Esophagus muscularis mucosa (tissue), 4 donors: ENCODE measurements around the gene CHDH. TPM values are rescaled to one million over a fixed set of nuclear protein-coding genes. Genes with fewer than 3 reads are reported as not detected.

ENCODE experiments used
- DNase-seq: peaks from one replicate; pipeline ENCODE4 v3.0.0-alpha.2; 2017; ENCODE audit errors: extremely low spot score
- H3K27ac ChIP-seq, 4 donors: fragments of 200-600 bp; sonication (generic); replicated peaks in 1 of 4; 1 replicate in 3 of 4; 2 replicates in 1 of 4; pipeline ENCODE4 v1.5.1; 2016 to 2019; ENCODE audit warnings: mild to moderate bottlenecking in 1 of 4
- H3K27me3 ChIP-seq, 4 donors: fragments of 200-600 bp; sonication (generic); one replicate each; pipeline versions ENCODE4 v1.5.1 to v1.6.0; 2016 to 2019
- H3K36me3 ChIP-seq, 4 donors: fragments of 200-600 bp; sonication (generic); one replicate each; pipeline ENCODE4 v1.5.1; 2016 to 2019
- H3K4me1 ChIP-seq, 4 donors: fragments of 200-600 bp; sonication (generic); one replicate each; pipeline ENCODE4 v1.5.1; 2016 to 2019
- H3K4me3 ChIP-seq, 4 donors: fragments of 200-600 bp; sonication (generic); 1 replicate in 2 of 4; 2 replicates in 2 of 4; pipeline ENCODE4 v1.5.1; 2016 to 2019; ENCODE audit warnings: mild to moderate bottlenecking in 4 of 4, moderate library complexity in 1 of 4
- H3K9me3 ChIP-seq, 4 donors: fragments of 200-600 bp; sonication (generic); 1 replicate in 3 of 4; 2 replicates in 1 of 4; pipeline ENCODE4 v1.5.1; 2016 to 2019
- CTCF ChIP-seq, 3 experiments: fragments of 200-600 bp in 2 of 3; fragments of 450-650 bp in 1 of 3; sonication (generic) in 2 of 3; IDR thresholded peaks; one replicate each; pipeline ENCODE4 v1.5.1; 2017 to 2019; ENCODE audit warnings: antibody characterized with exemption in 3 of 3, mild to moderate bottlenecking in 2 of 3, moderate library complexity in 1 of 3
- EP300 ChIP-seq: sonication (generic); formaldehyde crosslinking; IDR thresholded peaks from one replicate; pipeline ENCODE4 v1.6.1; 2017; ENCODE audit warnings: antibody characterized with exemption
- POLR2A ChIP-seq: fragments of 450-650 bp; IDR thresholded peaks from one replicate; pipeline ENCODE4 v1.6.1; 2017; ENCODE audit warnings: antibody characterized with exemption, moderate library complexity, mild to moderate bottlenecking, low read depth
- POLR2AphosphoS5 ChIP-seq, 2 donors: sonication (generic); formaldehyde crosslinking; IDR thresholded peaks; one replicate each; pipeline ENCODE4 v1.6.1; 2017; ENCODE audit warnings: antibody characterized with exemption in 2 of 2
- WGBS: methylation state at CpG from one replicate; pipeline ENCODE4 v1.1.5; 2018; 5-methylcytosine and 5-hydroxymethylcytosine counted together
- intact Hi-C: fragments of 100-400 bp; cut with DNase I; formaldehyde crosslinking; loops from one replicate; pipeline ENCODE4 v1.15.1; 2023
- total RNA-seq, 4 donors: library from RNA; depleted of rRNA; stranded (reverse); fragments of >200 nt; gene quantifications; one replicate each; pipeline versions ENCODE4 v1.1.0 to v1.2.1, GENCODE V29; 2016

The CHDH gene
- total RNA-seq, 4 donors from 2014 or later, result 0.42 to 3.2 (median 1.7) TPM

DNA sequence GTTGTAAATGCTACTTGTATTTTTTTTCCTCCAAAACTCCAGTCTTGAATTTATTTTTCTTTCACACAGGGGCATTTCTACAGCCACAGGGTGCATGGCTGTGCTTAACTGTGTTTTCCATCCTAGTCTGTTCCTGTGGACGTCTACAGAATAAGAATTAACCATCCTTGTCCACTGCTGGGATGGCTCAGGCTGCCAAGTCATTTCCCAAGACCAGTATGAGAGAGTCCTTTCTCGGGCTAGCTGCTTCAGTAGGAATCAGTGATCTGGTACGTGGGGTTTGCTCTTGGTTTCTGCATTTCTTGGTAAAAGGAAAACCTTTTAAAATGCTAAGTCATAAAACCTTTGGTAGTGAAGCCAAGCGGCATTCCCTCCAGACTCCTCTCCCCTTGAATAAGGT, 29.8 kb downstream of the CHDH start:
- Histone ChIP-seq H3K36me3 (peaks cover 0 to 22% (median 6%) of the 10 kb centered on the region in 4 donors), H3K27ac (no peak overlapping the region), H3K27me3 (no peaks in the 10 kb centered on the region), H3K4me3 (no peak overlapping the region), H3K9me3 (no peaks in the 10 kb centered on the region), H3K4me1 (no peaks in the 10 kb centered on the region)
- 84% methylated on average over 4 of the region's 4 CpGs for WGBS
- TF ChIP-seq CTCF (IDR thresholded peaks at IDR 0.05) (no peak), POLR2A (no peak), POLR2AphosphoS5 (IDR thresholded peaks at IDR 0.05) (no peak), EP300 (no peak)
- DNase-seq, result no peak
- intact Hi-C loops, result no loop called here

DNA sequence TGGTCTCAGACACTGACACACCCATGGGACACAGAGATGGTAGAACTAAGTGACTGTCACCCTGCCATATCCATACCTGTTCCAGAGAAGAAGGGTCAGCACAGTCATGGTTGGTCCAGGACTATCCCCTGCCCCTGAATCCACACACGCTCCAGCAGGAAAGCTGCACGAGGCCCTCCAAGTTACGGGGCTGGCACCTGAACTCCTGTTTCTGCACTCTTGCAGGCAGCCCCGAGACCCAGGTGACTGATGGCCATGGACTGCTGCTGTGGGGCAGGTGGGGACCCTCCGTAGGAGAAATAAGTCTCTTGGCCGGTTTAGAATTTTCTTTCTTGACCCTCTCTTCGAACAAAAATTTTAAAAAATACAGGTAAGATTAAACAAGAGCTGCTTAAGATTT, 30.6 kb downstream of the CHDH start:
- no peak for DNase-seq

DNA sequence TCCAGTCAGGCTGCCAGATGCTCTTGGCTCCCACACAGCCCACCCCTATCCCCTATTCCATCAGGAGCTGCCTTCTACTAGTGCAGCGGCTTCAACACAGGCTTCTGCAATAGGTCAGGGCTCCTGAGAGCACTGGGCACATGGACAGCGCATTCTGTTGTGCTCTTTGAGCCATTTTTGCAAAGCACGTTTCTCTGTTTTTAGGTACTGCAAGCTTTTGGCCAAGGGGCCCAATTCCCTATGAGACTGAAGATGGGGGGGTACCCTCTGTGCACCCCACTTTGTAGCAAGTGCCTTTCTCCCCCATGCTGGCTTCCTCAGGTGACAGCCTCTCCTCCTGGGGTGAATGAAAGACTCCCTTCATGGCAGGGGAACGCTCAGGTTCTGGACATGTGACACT, 31.2 kb downstream of the CHDH start:
- Histone ChIP-seq H3K27ac (no peak overlapping the region), H3K4me3 (no peak overlapping the region), H3K9me3 (no peaks in the 10 kb centered on the region), H3K27me3 (no peaks in the 10 kb centered on the region), H3K4me1 (no peaks in the 10 kb centered on the region), H3K36me3 (peaks cover 0 to 19% (median 6%) of the 10 kb centered on the region in 4 donors)
- WGBS, result 98% methylated on average over 4 of the region's 4 CpGs
- no peak for DNase-seq
- TF ChIP-seq EP300 (no peak), CTCF (IDR thresholded peaks at IDR 0.05) (no peak), POLR2AphosphoS5 (IDR thresholded peaks at IDR 0.05) (no peak), POLR2A (no peak)
- intact Hi-C loops, result no loop called here

More for the DNA sequence above, 30.6 kb downstream of the CHDH start:
- Histone ChIP-seq H3K36me3 (peaks cover 0 to 22% (median 6%) of the 10 kb centered on the region in 4 donors), H3K9me3 (no peaks in the 10 kb centered on the region), H3K27ac (no peak overlapping the region), H3K4me1 (no peaks in the 10 kb centered on the region), H3K27me3 (no peaks in the 10 kb centered on the region), H3K4me3 (no peak overlapping the region)
- 89% methylated on average over 5 of the region's 7 CpGs for WGBS
- no peak for TF ChIP-seq CTCF (IDR thresholded peaks at IDR 0.05)
- TF ChIP-seq POLR2AphosphoS5 (IDR thresholded peaks at IDR 0.05), result no peak
- TF ChIP-seq EP300, result no peak
- no peak for TF ChIP-seq POLR2A
- intact Hi-C loops, result no loop called here

DNA sequence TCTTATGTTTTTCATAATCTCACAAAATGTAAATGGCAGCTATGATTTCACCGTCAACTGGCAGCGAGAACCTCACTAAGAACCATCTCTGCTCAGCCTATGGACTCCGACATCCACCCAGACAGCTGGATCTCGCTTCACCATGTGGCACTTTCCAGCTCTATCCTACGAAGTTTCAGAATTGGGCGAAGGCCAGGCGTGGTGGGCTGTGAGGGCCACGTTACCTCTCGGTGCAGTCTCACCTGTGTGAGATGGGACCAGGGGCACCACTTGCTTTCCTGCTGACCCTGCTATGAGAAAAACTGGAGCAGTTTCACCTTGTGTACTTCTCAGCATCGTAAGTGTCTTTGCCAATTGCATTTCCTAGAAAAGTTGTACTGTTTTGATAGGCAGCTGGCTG, 32.3 kb downstream of the CHDH start:
- Histone ChIP-seq H3K27ac (no peak overlapping the region), H3K4me1 (no peaks in the 10 kb centered on the region), H3K36me3 (peaks cover 0 to 10% (median 3%) of the 10 kb centered on the region in 4 donors), H3K4me3 (no peak overlapping the region), H3K27me3 (no peaks in the 10 kb centered on the region), H3K9me3 (no peaks in the 10 kb centered on the region)
- TF ChIP-seq POLR2AphosphoS5 (IDR thresholded peaks at IDR 0.05) (no peak), POLR2A (no peak), CTCF (IDR thresholded peaks at IDR 0.05) (no peak), EP300 (no peak)
- 90% methylated on average over 10 of the region's 10 CpGs for WGBS
- intact Hi-C loops, result no loop called here
- no peak for DNase-seq

- intact Hi-C loops, result no loop called here
- Histone ChIP-seq H3K36me3 (peaks cover 0 to 9% (median 0%) of the 10 kb centered on the region in 4 donors), H3K27me3 (no peaks in the 10 kb centered on the region), H3K27ac (no peak overlapping the region), H3K4me3 (no peak overlapping the region), H3K4me1 (no peaks in the 10 kb centered on the region), H3K9me3 (no peaks in the 10 kb centered on the region)
- WGBS, result 91% methylated on average over 5 of the region's 5 CpGs
- DNase-seq, result no peak
- TF ChIP-seq POLR2A, result no peak
- TF ChIP-seq EP300, result no peak
- no peak for TF ChIP-seq CTCF (IDR thresholded peaks at IDR 0.05)
- TF ChIP-seq POLR2AphosphoS5 (IDR thresholded peaks at IDR 0.05), result no peak
Measured at GRCh38 chr3:53813229-53813628, 33.0 kb downstream of the CHDH start.
